ENCODE measurements around the gene INSYN2A. TPM values are rescaled to one million over a fixed set of nuclear protein-coding genes. Genes with fewer than 3 reads are reported as not detected.

Gene INSYN2A
- total RNA-seq, 1 experiment from 2014 or later: 0.07 TPM

DNA sequence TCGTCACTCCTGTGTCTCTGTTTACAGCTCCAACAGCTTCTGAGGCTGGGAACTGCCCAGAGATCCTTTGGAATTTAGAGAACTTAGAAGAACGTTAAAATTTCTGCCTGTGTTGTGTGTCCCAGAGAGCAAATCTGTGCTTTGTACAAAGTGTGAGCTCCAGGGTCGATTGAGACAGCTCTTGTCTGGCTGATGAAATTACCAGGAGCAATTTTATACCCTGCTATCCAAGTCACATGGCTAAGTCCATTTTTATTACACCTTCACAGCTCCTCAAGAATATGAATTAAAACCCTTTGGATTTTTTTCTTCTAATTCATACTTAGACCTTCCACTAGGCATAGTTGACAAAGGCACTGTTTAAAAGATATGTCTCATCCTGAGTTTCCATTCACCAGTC, 46.5 kb upstream of the INSYN2A start:
- TF ChIP-seq, protein P1, sequence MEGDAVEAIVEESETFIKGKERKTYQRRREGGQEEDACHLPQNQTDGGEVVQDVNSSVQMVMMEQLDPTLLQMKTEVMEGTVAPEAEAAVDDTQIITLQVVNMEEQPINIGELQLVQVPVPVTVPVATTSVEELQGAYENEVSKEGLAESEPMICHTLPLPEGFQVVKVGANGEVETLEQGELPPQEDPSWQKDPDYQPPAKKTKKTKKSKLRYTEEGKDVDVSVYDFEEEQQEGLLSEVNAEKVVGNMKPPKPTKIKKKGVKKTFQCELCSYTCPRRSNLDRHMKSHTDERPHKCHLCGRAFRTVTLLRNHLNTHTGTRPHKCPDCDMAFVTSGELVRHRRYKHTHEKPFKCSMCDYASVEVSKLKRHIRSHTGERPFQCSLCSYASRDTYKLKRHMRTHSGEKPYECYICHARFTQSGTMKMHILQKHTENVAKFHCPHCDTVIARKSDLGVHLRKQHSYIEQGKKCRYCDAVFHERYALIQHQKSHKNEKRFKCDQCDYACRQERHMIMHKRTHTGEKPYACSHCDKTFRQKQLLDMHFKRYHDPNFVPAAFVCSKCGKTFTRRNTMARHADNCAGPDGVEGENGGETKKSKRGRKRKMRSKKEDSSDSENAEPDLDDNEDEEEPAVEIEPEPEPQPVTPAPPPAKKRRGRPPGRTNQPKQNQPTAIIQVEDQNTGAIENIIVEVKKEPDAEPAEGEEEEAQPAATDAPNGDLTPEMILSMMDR (IDR thresholded peaks at IDR 0.05; ENCODE audit: unreplicated experiment): no peak
- no peaks in the 10 kb centered on the region for H3K4me1 Mint-ChIP-seq (ENCODE audit: insufficient read depth, unreplicated experiment)
- no peaks in the 10 kb centered on the region for H3K9me3 Mint-ChIP-seq (ENCODE audit: unreplicated experiment)
- ChIA-PET CTCF (interaction anchor here (0.6 to 0.8 kb wide), 3 partner anchors 11 to 284 kb away, joined by 3 to 4 read pairs (median 3); no protein-coding TSS in a partner anchor), POLR2A (interaction anchor here (0.6 kb wide), 1 partner anchor 1284 kb away, joined by 3 read pairs; no protein-coding TSS in a partner anchor)
- BruUV-seq (replicated peaks): no TSS peak
- H3K36me3 Mint-ChIP-seq (ENCODE audit: insufficient read depth, unreplicated experiment): no peaks in the 10 kb centered on the region
- H3K27me3 Mint-ChIP-seq (ENCODE audit: insufficient read depth, unreplicated experiment): no peaks in the 10 kb centered on the region
- no peak overlapping the region for H3K4me3 Mint-ChIP-seq (ENCODE audit: unreplicated experiment)
- DNase-seq (ENCODE audit: unreplicated experiment): no peak
- no peak overlapping the region for H3K27ac Mint-ChIP-seq (ENCODE audit: low read depth, unreplicated experiment)
- intact Hi-C loops (cut with micrococcal nuclease): no loop called here

- BruUV-seq (replicated peaks): no TSS peak
- TF ChIP-seq, protein P1 (IDR thresholded peaks at IDR 0.05; ENCODE audit: unreplicated experiment): no peak
- no peak overlapping the region for H3K27ac Mint-ChIP-seq (ENCODE audit: low read depth, unreplicated experiment)
- intact Hi-C loops (cut with micrococcal nuclease): no loop called here
- H3K4me1 Mint-ChIP-seq (ENCODE audit: insufficient read depth, unreplicated experiment): no peaks in the 10 kb centered on the region
- DNase-seq (ENCODE audit: unreplicated experiment): no peak
- H3K36me3 Mint-ChIP-seq (ENCODE audit: insufficient read depth, unreplicated experiment): no peaks in the 10 kb centered on the region
- no peaks in the 10 kb centered on the region for H3K9me3 Mint-ChIP-seq (ENCODE audit: unreplicated experiment)
- H3K27me3 Mint-ChIP-seq (ENCODE audit: insufficient read depth, unreplicated experiment): no peaks in the 10 kb centered on the region
- no peak overlapping the region for H3K4me3 Mint-ChIP-seq (ENCODE audit: unreplicated experiment)
- ChIA-PET CTCF (no interaction called here), POLR2A (no interaction called here)
Measured at GRCh38 chr10:127236266-127236665, 39.9 kb upstream of the INSYN2A start.

- no peaks in the 10 kb centered on the region for H3K36me3 Mint-ChIP-seq (ENCODE audit: insufficient read depth, unreplicated experiment)
- no peak overlapping the region for H3K27ac Mint-ChIP-seq (ENCODE audit: low read depth, unreplicated experiment)
- H3K27me3 Mint-ChIP-seq (ENCODE audit: insufficient read depth, unreplicated experiment): no peaks in the 10 kb centered on the region
- no peak for DNase-seq (ENCODE audit: unreplicated experiment)
- no peaks in the 10 kb centered on the region for H3K4me1 Mint-ChIP-seq (ENCODE audit: insufficient read depth, unreplicated experiment)
- intact Hi-C loops (cut with micrococcal nuclease): no loop called here
- TF ChIP-seq, protein P1 (IDR thresholded peaks at IDR 0.05; ENCODE audit: unreplicated experiment): no peak
- POLR2A ChIA-PET: interaction anchor here (0.7 kb wide), 1 partner anchor 340 kb away, joined by 3 read pairs; no protein-coding TSS in a partner anchor
- no peak overlapping the region for H3K4me3 Mint-ChIP-seq (ENCODE audit: unreplicated experiment)
- no peaks in the 10 kb centered on the region for H3K9me3 Mint-ChIP-seq (ENCODE audit: unreplicated experiment)
- CTCF ChIA-PET: no interaction called here
- BruUV-seq (replicated peaks): no TSS peak
Measured at GRCh38 chr10:127234306-127234800, 38.0 kb upstream of the INSYN2A start.

- no peaks in the 10 kb centered on the region for H3K4me1 Mint-ChIP-seq (ENCODE audit: insufficient read depth, unreplicated experiment)
Measured at GRCh38 chr10:127228195-127228787, 31.9 kb upstream of the INSYN2A start.

More at GRCh38 chr10:127228195-127228787, 31.9 kb upstream of the INSYN2A start:
- H3K27ac Mint-ChIP-seq (ENCODE audit: low read depth, unreplicated experiment): no peak overlapping the region
- intact Hi-C loops (cut with micrococcal nuclease): no loop called here
- DNase-seq (ENCODE audit: unreplicated experiment): no peak
- ChIA-PET POLR2A (no interaction called here), CTCF (no interaction called here)
- no TSS peak for BruUV-seq (replicated peaks)
- H3K27me3 Mint-ChIP-seq (ENCODE audit: insufficient read depth, unreplicated experiment): no peaks in the 10 kb centered on the region
- H3K36me3 Mint-ChIP-seq (ENCODE audit: insufficient read depth, unreplicated experiment): no peaks in the 10 kb centered on the region
- H3K4me3 Mint-ChIP-seq (ENCODE audit: unreplicated experiment): no peak overlapping the region
- TF ChIP-seq, protein P1 (IDR thresholded peaks at IDR 0.05; ENCODE audit: unreplicated experiment): no peak
- H3K9me3 Mint-ChIP-seq (ENCODE audit: unreplicated experiment): no peaks in the 10 kb centered on the region
